Iris pigment epithelial cell (primary cell): ENCODE results near the gene L3HYPDH.
A peak's percentile ranks its signal among the peaks of the same experiment; 100 is the strongest.
"Not testable (repeated sequence)": the region's sequence is repeated elsewhere in the genome, so short reads cannot be mapped to it uniquely, and the experiment has no call there.

Experiments
- DNase-seq: peaks from one replicate; pipeline ENCODE4 v3.0.0-alpha.2; 2011; ENCODE audit warnings: low read depth

The L3HYPDH gene

GRCh38 chr14:59478540-59478939 lies 5.7 kb downstream of the L3HYPDH start:
- DNase-seq = no peak

DNA sequence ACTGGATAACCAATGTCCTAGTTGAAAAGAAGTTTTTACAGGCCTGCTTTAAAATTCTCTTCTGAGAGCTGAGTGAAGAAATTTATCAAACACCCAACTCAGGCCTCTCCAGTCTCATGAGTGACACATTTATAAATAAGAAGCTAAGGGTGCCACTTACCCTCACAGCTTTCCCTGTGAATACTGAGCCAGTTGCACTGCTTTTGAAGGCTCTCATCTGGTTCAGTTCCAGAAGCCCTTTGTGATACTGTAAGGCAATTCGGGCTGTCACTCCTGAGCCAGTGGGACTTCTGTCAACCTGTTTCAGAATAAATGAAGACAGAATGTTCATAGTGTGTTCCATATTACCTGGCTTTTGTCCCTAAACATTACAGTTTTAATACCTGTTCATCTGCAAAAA lies 8.5 kb downstream of the L3HYPDH start:
- DNase-seq = no peak

DNA sequence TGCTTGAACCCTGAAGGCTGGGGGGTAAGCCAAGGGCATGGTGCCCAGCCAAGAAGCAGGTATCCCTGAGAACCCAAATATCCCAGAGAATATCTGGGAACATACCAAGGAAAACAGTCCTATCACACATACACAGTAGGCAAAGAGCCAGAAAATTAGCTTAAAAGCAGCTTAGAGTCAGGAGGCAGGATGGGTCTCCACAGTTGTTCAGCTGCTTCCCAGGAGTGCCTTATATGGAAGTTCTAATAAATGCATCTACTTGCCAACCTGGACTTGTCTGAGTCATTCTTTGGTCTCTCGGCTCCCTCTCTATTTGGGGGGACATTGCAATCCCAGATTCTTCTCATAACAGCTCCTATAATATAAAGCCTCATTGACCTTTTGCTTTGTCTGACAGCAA lies 10.0 kb downstream of the L3HYPDH start:
- DNase-seq = peak; percentile 75

GRCh38 chr14:59465316-59466135 lies 18.7 kb downstream of the L3HYPDH start, which contains the start of gene GPR135:
Gene GPR135, minus strand, starts transcription at chr14:59465380. Its CDS starts 154 bp downstream, at chr14:59465226.
- no peak for DNase-seq

DNA sequence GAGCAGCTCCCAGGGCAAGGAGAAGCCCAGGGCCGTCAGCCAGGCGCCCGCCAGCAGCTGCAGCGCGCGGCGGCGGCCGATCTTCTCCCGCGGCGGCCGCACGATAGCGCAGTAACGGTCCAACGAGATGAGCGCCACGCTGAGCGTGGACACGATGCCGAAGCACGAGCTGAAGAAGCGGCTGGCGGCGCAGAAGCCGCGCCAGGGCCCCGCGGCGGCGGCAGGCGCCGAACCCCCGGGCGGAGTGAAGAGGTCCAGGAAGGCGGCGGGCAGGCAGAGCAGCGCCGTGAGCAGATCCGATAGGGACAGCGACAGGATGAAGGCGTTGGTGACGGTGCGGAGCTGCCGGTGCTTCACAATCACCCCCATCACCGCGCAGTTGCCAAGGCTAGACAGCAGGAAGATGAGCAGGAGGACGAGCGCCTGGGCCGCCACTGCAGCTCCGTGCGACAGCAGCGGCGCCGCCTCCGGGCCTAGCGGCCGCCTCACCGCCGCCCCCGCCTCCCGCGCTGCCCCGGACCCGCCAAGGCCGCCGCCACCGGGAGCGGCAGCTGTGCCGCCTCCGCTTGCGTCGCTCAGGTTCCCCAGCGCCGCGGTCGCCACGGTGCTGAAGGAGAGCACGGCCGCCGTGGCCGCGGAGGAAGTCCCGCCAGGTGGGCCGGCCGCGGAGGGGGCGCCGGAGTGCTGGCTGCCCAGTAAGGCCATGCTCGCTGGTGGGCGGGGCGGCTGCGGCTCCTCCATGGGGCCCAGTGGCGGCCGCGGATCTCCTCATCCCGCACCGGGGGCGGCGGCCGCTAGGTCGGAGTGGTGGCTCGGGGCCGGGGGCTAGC lies 19.5 kb downstream of the L3HYPDH start:
- DNase-seq = peak; percentile 65

GRCh38 chr14:59463787-59464485 lies 20.3 kb downstream of the L3HYPDH start:
- no peak for DNase-seq

- no peak for DNase-seq
Observed at GRCh38 chr14:59461891-59462290, 22.3 kb downstream of the L3HYPDH start.

GRCh38 chr14:59460378-59460777 lies 23.8 kb downstream of the L3HYPDH start:
- no peak for DNase-seq

GRCh38 chr14:59458486-59458885 lies 25.7 kb downstream of the L3HYPDH start:
- no peak for DNase-seq

- DNase-seq = peak; percentile 41
Observed at GRCh38 chr14:59455411-59455810, 28.8 kb downstream of the L3HYPDH start.

DNA sequence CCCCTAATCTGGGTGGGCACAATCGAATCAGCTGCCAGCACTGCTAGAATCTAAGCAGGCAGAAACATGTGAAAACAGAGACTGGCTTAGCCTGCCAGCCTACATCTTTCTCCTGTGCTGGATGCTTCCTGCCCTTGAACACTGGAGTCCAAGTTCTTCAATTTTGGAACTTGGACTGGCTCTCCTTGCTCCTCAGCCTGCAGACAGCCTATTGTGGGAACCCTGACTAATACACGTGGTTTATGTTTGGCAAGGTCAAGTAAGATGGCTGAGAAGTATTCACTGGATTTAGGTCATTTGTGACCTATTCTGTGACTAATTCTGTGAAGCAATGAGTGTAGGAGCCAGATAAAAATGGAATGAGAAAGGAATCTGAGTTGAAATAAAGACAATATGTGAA lies 30.1 kb downstream of the L3HYPDH start:
- DNase-seq = peak; percentile 96

DNA sequence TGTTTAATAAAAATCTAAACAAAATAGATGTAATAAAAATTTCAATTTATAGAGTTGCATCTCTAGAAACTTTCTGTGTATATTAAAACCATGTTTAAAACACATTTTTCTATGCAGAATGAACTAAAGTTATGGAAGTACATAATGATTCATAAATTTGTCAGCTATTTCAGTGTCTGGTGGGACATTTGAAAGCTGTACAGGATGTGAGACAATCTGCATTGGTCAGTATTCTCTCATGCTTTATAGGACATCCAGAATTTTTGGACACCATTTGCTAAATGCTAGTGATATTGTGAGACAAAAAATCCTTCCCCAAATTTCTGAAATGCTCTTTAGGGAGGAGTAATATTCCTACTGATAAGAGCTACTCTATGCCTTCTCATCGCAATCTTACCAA lies 32.4 kb downstream of the L3HYPDH start:
- no peak for DNase-seq

DNA sequence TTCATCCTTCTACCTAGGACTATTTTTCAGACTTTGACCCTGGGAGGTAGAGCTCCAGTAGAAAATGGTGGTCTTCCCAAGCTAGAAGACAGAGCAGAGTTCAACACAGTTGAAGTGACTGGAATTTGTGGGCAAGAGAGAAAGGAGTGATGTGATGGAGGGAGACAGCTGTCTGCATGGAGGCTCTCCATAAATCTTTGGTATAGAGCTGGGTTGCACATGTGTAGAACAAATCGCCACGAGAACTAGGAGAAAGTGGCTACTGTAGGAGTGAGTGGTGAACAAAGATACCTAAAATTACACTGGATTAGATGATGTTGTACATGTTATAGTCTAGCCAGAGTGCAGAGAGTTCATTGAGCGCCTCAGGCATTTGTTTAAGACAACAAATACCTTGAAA lies 33.5 kb downstream of the L3HYPDH start:
- no peak for DNase-seq

DNA sequence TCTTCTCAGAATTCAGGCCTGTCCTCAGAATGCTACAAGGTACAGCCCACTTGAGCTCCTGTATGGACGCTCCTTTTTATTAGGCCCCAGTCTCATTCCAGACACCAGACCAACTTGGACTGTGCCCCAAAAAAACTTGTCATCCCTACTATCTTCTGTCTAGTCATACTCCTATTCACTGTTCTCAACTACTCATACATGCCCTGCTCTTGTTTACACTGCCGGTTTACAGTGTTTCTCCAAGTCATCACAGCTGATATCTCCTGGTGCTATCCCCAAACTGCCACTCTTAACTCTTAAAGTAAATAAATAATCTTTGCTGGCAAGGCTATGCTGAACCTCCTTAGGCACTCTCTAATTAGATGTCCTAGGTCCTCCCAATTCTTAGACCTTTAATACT lies 35.5 kb downstream of the L3HYPDH start:
- not testable (repeated sequence) for DNase-seq

- peak; percentile 82 for DNase-seq
Observed at GRCh38 chr14:59439256-59439965, 44.8 kb downstream of the L3HYPDH start.

DNA sequence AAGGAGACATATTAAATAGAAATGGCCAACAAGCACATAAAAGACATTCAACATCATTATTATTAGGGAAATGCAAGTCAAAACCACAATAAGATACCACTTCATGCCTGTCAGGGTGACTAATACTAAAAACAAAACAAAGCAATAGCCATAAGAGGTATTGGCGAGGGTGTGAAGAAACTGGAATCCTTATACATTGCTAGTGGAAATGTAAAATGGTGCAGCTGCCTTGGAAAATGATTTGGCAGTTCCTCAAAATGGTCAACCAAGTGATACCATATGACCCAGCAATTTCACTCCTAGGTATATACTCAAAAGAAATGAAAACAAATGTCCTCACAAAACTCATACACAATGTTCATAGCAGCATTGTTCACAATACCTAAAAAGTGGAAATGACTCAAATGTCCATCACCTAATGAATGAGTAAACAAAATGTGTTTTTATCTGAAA lies 46.0 kb downstream of the L3HYPDH start:
- peak; percentile 88 for DNase-seq

GRCh38 chr14:59435987-59436386 lies 48.2 kb downstream of the L3HYPDH start:
- peak; percentile 33 for DNase-seq

DNA sequence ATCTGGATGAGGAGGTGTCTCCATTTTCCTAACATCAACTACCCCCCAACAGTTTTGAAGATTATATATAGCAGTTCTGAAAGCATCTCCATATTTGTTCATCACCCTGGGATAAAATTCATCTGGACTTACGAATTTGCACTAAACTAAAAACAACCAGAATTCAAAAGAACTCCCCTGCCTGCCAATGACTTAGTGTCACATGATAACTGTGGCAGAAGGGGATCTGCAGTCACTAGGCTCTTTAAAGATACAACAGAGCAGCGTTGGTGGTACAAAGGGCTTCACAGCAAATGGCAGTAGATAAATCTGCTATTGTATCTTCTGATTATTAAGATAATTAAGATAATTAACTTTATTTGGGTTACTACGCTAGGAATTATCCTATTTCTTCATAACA lies 49.1 kb downstream of the L3HYPDH start:
- no peak for DNase-seq

DNA sequence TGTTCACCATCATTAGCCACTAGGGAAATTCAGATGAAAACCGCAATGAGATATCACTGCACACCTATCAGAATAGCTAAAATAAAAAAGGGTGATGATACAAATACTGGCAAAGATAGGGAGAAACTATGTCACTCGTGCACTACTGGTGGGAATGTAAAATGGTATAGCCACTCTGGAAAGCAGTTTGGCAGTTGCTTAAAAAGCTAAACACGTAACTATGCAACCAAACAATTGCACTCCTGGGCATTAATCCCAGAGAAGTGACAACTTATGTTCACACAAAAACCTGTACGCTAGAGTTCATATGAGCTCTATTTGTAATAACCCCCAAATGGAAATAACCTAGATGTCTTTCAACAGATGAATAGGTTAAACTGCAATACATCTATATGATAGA lies 54.4 kb downstream of the L3HYPDH start:
- no peak for DNase-seq

DNA sequence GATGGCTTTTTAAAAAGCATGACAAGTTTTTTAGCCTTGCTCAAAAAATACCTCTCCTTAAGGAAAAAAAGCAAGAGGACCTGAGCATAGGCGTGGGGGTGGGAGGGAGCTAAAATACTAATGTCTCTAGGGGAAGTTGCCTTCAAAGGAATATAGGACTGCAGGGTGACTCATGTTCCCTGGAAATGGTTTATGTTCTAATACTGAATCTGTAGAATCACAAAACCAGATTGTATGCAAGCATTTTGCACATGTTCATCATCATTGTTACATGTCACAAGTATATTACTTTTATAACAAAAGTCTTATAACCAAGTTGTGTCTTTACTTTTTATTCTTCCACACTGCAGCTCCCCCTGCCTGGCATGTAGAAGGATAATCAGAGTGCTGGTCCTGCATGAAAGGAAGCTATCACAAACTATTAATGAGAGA lies 55.6 kb downstream of the L3HYPDH start:
- peak; percentile 76 for DNase-seq
